ENCODE data around the gene OR6F1. TPM values are rescaled to one million over a fixed set of nuclear protein-coding genes. Genes with fewer than 3 reads are reported as not detected.

The OR6F1 gene
- polyA plus RNA-seq, 1 of the 3 experiments (the other 2 are of a cell fraction), result not detected

- CTCF ChIA-PET, result interaction anchor here (0.7 to 1.8 kb wide), 5 partner anchors 12 to 193 kb away, joined by 3 to 5 read pairs (median 4); no protein-coding TSS in a partner anchor
- Histone ChIP-seq H3K9ac (no peak overlapping the region), H3K9me3 (no peaks in the 10 kb centered on the region), H4K20me1 (ENCODE audit: insufficient read depth) (no peaks in the 10 kb centered on the region), H3K27me3 (ENCODE audit: insufficient read depth) (no peaks in the 10 kb centered on the region), H3F3A (replicated peaks; ENCODE audit: insufficient read depth) (no peaks in the 10 kb centered on the region), H3K79me2 (ENCODE audit: insufficient read depth) (no peaks in the 10 kb centered on the region), H3K27ac (ENCODE audit: low read depth in 2 of 2, low read length in 1 of 2) (no peak overlapping the region), H3K4me2 (no peak overlapping the region), H2AFZ (ENCODE audit: low read depth) (no peak overlapping the region; the same call in 1 of the 2 replicates), H3K4me3 (ENCODE audit: low read depth in 2 of 2, low read length in 1 of 2) (peak overlapping the region in 1 of 2 experiments; percentile 31; a peak in 1 of 4 replicates), H3K4me1 (ENCODE audit: control insufficient read depth in 1 of 2, insufficient read depth in 2 of 2, low read depth in 1 of 2, low read length in 1 of 2) (no peaks in the 10 kb centered on the region), H3K36me3 (replicated peaks in 1 of 2; ENCODE audit: control insufficient read depth in 1 of 2, insufficient read depth in 2 of 2, low read length in 1 of 2) (no peaks in the 10 kb centered on the region), H3K9me2 (no peaks in the 10 kb centered on the region)
- no peak for TF ChIP-seq IRF3 (IDR thresholded peaks at IDR 0.05; ENCODE audit: low read depth, low read length)
- no peak for TF ChIP-seq SIN3A (IDR thresholded peaks at IDR 0.05; ENCODE audit: borderline replicate concordance, low read depth, low read length)
- TF ChIP-seq RAD21 (IDR thresholded peaks at IDR 0.05; ENCODE audit: low read length), result peak; percentile 63
- peak; percentile 17; the same call in 1 of the 2 replicates for TF ChIP-seq SMC3 (IDR thresholded peaks at IDR 0.05; ENCODE audit: low read depth, low read length)
- TF ChIP-seq CTCF (IDR thresholded peaks at IDR 0.05), result peak; percentile 90
- POLR2A ChIA-PET, result no interaction called here
- DNase-seq, result peak; percentile 34
- 9% methylated on average over 7 of the region's 7 CpGs for WGBS (ENCODE audit: low lambda C conversion rate)
These were observed 35.1 kb downstream of the OR6F1 start for GRCh38 chr1:247681288-247681897.

- ChIA-PET POLR2A (no interaction called here), CTCF (interaction anchor here (1.0 to 1.8 kb wide), 3 partner anchors 13 to 64 kb away, joined by 3 to 4 read pairs (median 4); no protein-coding TSS in a partner anchor)
- TF ChIP-seq NRF1 (IDR thresholded peaks at IDR 0.05; ENCODE audit: low read depth, low read length) (no peak), FOXJ3 (CRISPR knock-in tag; IDR thresholded peaks at IDR 0.05) (no peak), YY1 (IDR thresholded peaks at IDR 0.05; ENCODE audit: low read depth) (no peak), SIN3A (IDR thresholded peaks at IDR 0.05; ENCODE audit: borderline replicate concordance, low read depth, low read length) (no peak), TEAD4 (IDR thresholded peaks at IDR 0.05; ENCODE audit: borderline replicate concordance, insufficient read depth) (no peak), RFX5 (IDR thresholded peaks at IDR 0.05; ENCODE audit: low read length) (no peak), SMC3 (IDR thresholded peaks at IDR 0.05; ENCODE audit: low read depth, low read length) (no peak)
- H3K9me3 ChIP-seq, result no peaks in the 10 kb centered on the region
- no peaks in the 10 kb centered on the region for H3K9me2 ChIP-seq
- no peak overlapping the region for H3K9ac ChIP-seq
- no peaks in the 10 kb centered on the region for H4K20me1 ChIP-seq (ENCODE audit: insufficient read depth)
- H3F3A ChIP-seq (replicated peaks; ENCODE audit: insufficient read depth), result no peaks in the 10 kb centered on the region
- H3K27ac ChIP-seq (ENCODE audit: low read depth in 2 of 2, low read length in 1 of 2), result no peak overlapping the region
- DNase-seq, result no peak
- H3K4me3 ChIP-seq (ENCODE audit: low read depth in 2 of 2, low read length in 1 of 2), result no peak overlapping the region
- H3K36me3 ChIP-seq (replicated peaks in 1 of 2; ENCODE audit: control insufficient read depth in 1 of 2, insufficient read depth in 2 of 2, low read length in 1 of 2), result no peaks in the 10 kb centered on the region
- no peaks in the 10 kb centered on the region for H3K79me2 ChIP-seq (ENCODE audit: insufficient read depth)
- no peak overlapping the region for H2AFZ ChIP-seq (ENCODE audit: low read depth)
- WGBS (ENCODE audit: low lambda C conversion rate), result 7% methylated on average over 4 of the region's 4 CpGs
- H3K4me1 ChIP-seq (ENCODE audit: control insufficient read depth in 1 of 2, insufficient read depth in 2 of 2, low read depth in 1 of 2, low read length in 1 of 2), result no peaks in the 10 kb centered on the region
- H3K27me3 ChIP-seq (ENCODE audit: insufficient read depth), result no peaks in the 10 kb centered on the region
- no peak overlapping the region for H3K4me2 ChIP-seq
These were observed 36.3 kb downstream of the OR6F1 start for GRCh38 chr1:247680171-247680570.
